ENCODE results near the gene PHF2.

The PHF2 gene

GRCh38 chr9:93652604-93653592 is 76.5 kb downstream of the PHF2 start:
- no peak for DNase-seq (ENCODE audit: low read depth)

GRCh38 chr9:93653760-93654159 is 77.4 kb downstream of the PHF2 start:
- no peak for DNase-seq (ENCODE audit: low read depth)

- no peak for DNase-seq (ENCODE audit: low read depth)
Measured at GRCh38 chr9:93654351-93654961, 78.1 kb downstream of the PHF2 start.

GRCh38 chr9:93655621-93656425 is 79.4 kb downstream of the PHF2 start:
- no peak for DNase-seq (ENCODE audit: low read depth)

GRCh38 chr9:93656426-93657239 is 80.2 kb downstream of the PHF2 start:
- no peak for DNase-seq (ENCODE audit: low read depth)

- no peak for DNase-seq (ENCODE audit: low read depth)
Measured at GRCh38 chr9:93657331-93658111, 81.1 kb downstream of the PHF2 start.

- no peak for DNase-seq (ENCODE audit: low read depth)
Measured at GRCh38 chr9:93658184-93658925, 82.0 kb downstream of the PHF2 start.

GRCh38 chr9:93659044-93659836 is 82.9 kb downstream of the PHF2 start:
- no peak for DNase-seq (ENCODE audit: low read depth)

- DNase-seq (ENCODE audit: low read depth) = no peak
Measured at GRCh38 chr9:93659837-93660177, 83.4 kb downstream of the PHF2 start.

- DNase-seq (ENCODE audit: low read depth) = no peak
Measured at GRCh38 chr9:93660352-93661046, 84.1 kb downstream of the PHF2 start.

GRCh38 chr9:93661591-93661990 is 85.2 kb downstream of the PHF2 start:
- DNase-seq (ENCODE audit: low read depth) = no peak

- no peak for DNase-seq (ENCODE audit: low read depth)
Measured at GRCh38 chr9:93662016-93662638, 85.7 kb downstream of the PHF2 start.

GRCh38 chr9:93662952-93663572 is 86.7 kb downstream of the PHF2 start:
- DNase-seq (ENCODE audit: low read depth) = no peak

- DNase-seq (ENCODE audit: low read depth) = no peak
Measured at GRCh38 chr9:93663877-93664548, 87.6 kb downstream of the PHF2 start.

- DNase-seq (ENCODE audit: low read depth) = no peak
Measured at GRCh38 chr9:93664549-93665120, 88.3 kb downstream of the PHF2 start.

- DNase-seq (ENCODE audit: low read depth) = no peak
Measured at GRCh38 chr9:93665128-93665636, 88.8 kb downstream of the PHF2 start.
